GM23338 (cell line): Measurements from ENCODE around the gene VENTX. TPM values are rescaled to one million over a fixed set of nuclear protein-coding genes. Genes with fewer than 3 reads are reported as not detected.

ENCODE experiments used
- ATAC-seq: fragments of 200-7000 bp; cut with Tn5 transposase; 3 replicates; pipeline ENCODE4 v1.9.1; 2020
- DNase-seq: peaks from one replicate; pipeline ENCODE4 v3.0.0-alpha.2; 2015; ENCODE audit warnings: low spot score
- H2AFZ ChIP-seq: fragments of 200-600 bp; sonication (generic); 2 replicates; pipeline ENCODE4 v1.8.0; 2016; ENCODE audit warnings: antibody characterized with exemption, mild to moderate bottlenecking, moderate library complexity
- H3F3A ChIP-seq: fragments of 200-600 bp; sonication (generic); replicated peaks from 2 replicates; pipeline ENCODE4 v1.8.0; 2017; ENCODE audit warnings: antibody characterized with exemption, mixed run types, low read depth
- H3K27ac ChIP-seq: fragments of 200-600 bp; sonication (generic); 2 replicates; pipeline ENCODE4 v1.6.1; 2016; ENCODE audit warnings: low read depth
- H3K27me3 ChIP-seq: fragments of 200-600 bp; sonication (generic); 2 replicates; pipeline ENCODE4 v1.8.0; 2016; ENCODE audit warnings: mild to moderate bottlenecking, mixed run types, moderate library complexity; ENCODE audit not compliant: insufficient read depth
- H3K36me3 ChIP-seq: fragments of 200-600 bp; sonication (generic); 2 replicates; pipeline ENCODE4 v1.8.0; 2016; ENCODE audit warnings: mild to moderate bottlenecking; ENCODE audit not compliant: insufficient read depth
- H3K4me1 ChIP-seq: fragments of 200-600 bp; sonication (generic); 2 replicates; pipeline ENCODE4 v1.8.0; 2016; ENCODE audit warnings: mild to moderate bottlenecking, moderate library complexity; ENCODE audit not compliant: insufficient read depth
- H3K4me2 ChIP-seq: fragments of 200-600 bp; sonication (generic); 2 replicates; pipeline ENCODE4 v1.7.1; 2017; ENCODE audit warnings: mixed run types
- H3K4me3 ChIP-seq: fragments of 200-600 bp; sonication (generic); 2 replicates; pipeline ENCODE4 v1.6.1; 2016; ENCODE audit warnings: mixed run types
- H3K79me2 ChIP-seq: fragments of 200-600 bp; sonication (generic); replicated peaks from 2 replicates; pipeline ENCODE4 v1.8.0; 2017; ENCODE audit warnings: mild to moderate bottlenecking; ENCODE audit not compliant: insufficient read depth
- H3K9me2 ChIP-seq: fragments of 200-600 bp; sonication (generic); 2 replicates; pipeline ENCODE4 v1.8.0; 2017; ENCODE audit not compliant: insufficient read depth
- H4K20me1 ChIP-seq: fragments of 200-600 bp; sonication (generic); replicated peaks from 2 replicates; pipeline ENCODE4 v1.8.0; 2017; ENCODE audit warnings: mild to moderate bottlenecking; ENCODE audit not compliant: insufficient read depth
- H3K27ac Mint-ChIP-seq: 2 replicates; pipeline ENCODE4 v1.8.0; 2020; ENCODE audit warnings: inconsistent platforms, mild to moderate bottlenecking, moderate library complexity, mixed read lengths
- H3K27me3 Mint-ChIP-seq: 3 replicates; pipeline ENCODE4 v1.8.0; 2022; ENCODE audit warnings: low read depth, mild to moderate bottlenecking, moderate library complexity, mixed read lengths, inconsistent platforms; ENCODE audit not compliant: insufficient read depth, poor library complexity
- H3K36me3 Mint-ChIP-seq: 3 replicates; pipeline ENCODE4 v1.8.0; 2021; ENCODE audit warnings: low read depth, mild to moderate bottlenecking, inconsistent platforms, moderate library complexity, mixed read lengths
- H3K4me1 Mint-ChIP-seq: 3 replicates; pipeline ENCODE4 v1.8.0; 2020; ENCODE audit warnings: mild to moderate bottlenecking, inconsistent platforms, mixed read lengths
- H3K4me3 Mint-ChIP-seq: 3 replicates; pipeline ENCODE4 v1.8.0; 2021; ENCODE audit warnings: moderate library complexity, mild to moderate bottlenecking, inconsistent platforms, mixed read lengths
- H3K9me3 Mint-ChIP-seq: 3 replicates; pipeline ENCODE4 v1.8.0; 2020; ENCODE audit warnings: moderate library complexity, mild to moderate bottlenecking, inconsistent platforms, mixed read lengths
- CREB1 ChIP-seq: fragments of 250-450 bp; sonication (Bioruptor Pico); IDR thresholded peaks from 2 replicates; pipeline ENCODE4 v1.5.0; 2020; ENCODE audit warnings: low read depth, mild to moderate bottlenecking, moderate library complexity
- CTCF ChIP-seq, 2 experiments: fragments of 200-600 bp in 1 of 2; sonication (generic) in 1 of 2; conservative IDR thresholded peaks; 2 replicates each; pipeline versions ENCODE4 v1.5.1 to v1.6.1; 2016 to 2017; ENCODE audit warnings: antibody characterized with exemption in 2 of 2, low read depth in 2 of 2, mild to moderate bottlenecking in 2 of 2, moderate library complexity in 1 of 2
- ETS1 ChIP-seq: IDR thresholded peaks from 2 replicates; pipeline ENCODE4 v1.6.1; 2016; ENCODE audit warnings: antibody characterized with exemption
- EZH2 ChIP-seq: fragments of 200-600 bp; sonication (generic); IDR thresholded peaks from one replicate; pipeline ENCODE4 v1.8.0; 2017; ENCODE audit warnings: antibody characterized with exemption, mild to moderate bottlenecking, low read depth; ENCODE audit not compliant: unreplicated experiment
- EZH2phosphoT487 ChIP-seq: fragments of 200-600 bp; sonication (generic); IDR thresholded peaks from one replicate; pipeline ENCODE4 v1.8.1; 2018; ENCODE audit warnings: antibody characterized with exemption; ENCODE audit not compliant: unreplicated experiment
- JUNB ChIP-seq: IDR thresholded peaks from one replicate; pipeline ENCODE4 v1.6.1; 2016; ENCODE audit warnings: antibody characterized with exemption; ENCODE audit not compliant: unreplicated experiment
- NANOG ChIP-seq: IDR thresholded peaks from 2 replicates; pipeline ENCODE4 v1.6.1; 2016; ENCODE audit warnings: antibody characterized with exemption, borderline replicate concordance
- POLR2AphosphoS5 ChIP-seq: IDR thresholded peaks from 2 replicates; pipeline ENCODE4 v1.6.1; 2016; ENCODE audit warnings: antibody characterized with exemption, low read depth
- REST ChIP-seq: IDR thresholded peaks from one replicate; pipeline ENCODE4 v1.6.1; 2018; ENCODE audit warnings: antibody characterized with exemption; ENCODE audit not compliant: unreplicated experiment
- STAT1 ChIP-seq: IDR thresholded peaks from one replicate; pipeline ENCODE4 v1.6.1; 2016; ENCODE audit warnings: antibody characterized with exemption; ENCODE audit not compliant: unreplicated experiment
- ZNF114 ChIP-seq: fragments of 250-450 bp; sonication (Bioruptor Pico); IDR thresholded peaks from 2 replicates; pipeline ENCODE4 v1.5.0; 2020; ENCODE audit warnings: mild to moderate bottlenecking, moderate library complexity
- ZNF331 ChIP-seq: fragments of 250-450 bp; sonication (Bioruptor Pico); IDR thresholded peaks from 2 replicates; pipeline ENCODE4 v1.5.0; 2020; ENCODE audit warnings: low read depth, mild to moderate bottlenecking, moderate library complexity
- ZNF462 ChIP-seq: fragments of 250-450 bp; sonication (Bioruptor Pico); IDR thresholded peaks from 2 replicates; pipeline ENCODE4 v1.5.0; 2020; ENCODE audit warnings: mild to moderate bottlenecking, moderate library complexity
- polyA plus RNA-seq: library from polyadenylated mRNA; unstranded; fragments of >200 nt; fragmentation: Nextera tagmentation; extraction: Ambion mirVana; gene quantifications from 2 replicates; pipeline ENCODE4 v1.2.1, GENCODE V29; 2016
- total RNA-seq: library from RNA; depleted of rRNA; stranded (reverse); fragments of >200 nt; shearing (Covaris generic); gene quantifications from 2 replicates; pipeline ENCODE4 v1.2.3, GENCODE V29; 2014

VENTX gene
- total and polyA plus RNA-seq, 2 experiments from 2014 or later: 4.8 to 8.1 TPM

- Histone ChIP-seq H3K79me2 (no peaks in the 10 kb centered on the region), H2AFZ (no peak overlapping the region), H3K4me3 (no peak overlapping the region), H3K27ac (no peak overlapping the region), H4K20me1 (no peaks in the 10 kb centered on the region; the same call in 1 of the 2 replicates), H3F3A (0 out of 2 replicates have a peak, but pooled peaks cover 6% of the 10 kb centered on the region), H3K9me2 (no peaks in the 10 kb centered on the region), H3K4me2 (no peak overlapping the region), H3K27me3 (no peaks in the 10 kb centered on the region), H3K36me3 (peaks cover 19% of the 10 kb centered on the region), H3K4me1 (no peaks in the 10 kb centered on the region)
- H3K36me3 Mint-ChIP-seq: peaks cover 61% of the 10 kb centered on the region
- no peak overlapping the region for H3K4me3 Mint-ChIP-seq
- ATAC-seq (no peak), DNase-seq (no peak)
- no peak overlapping the region for H3K27ac Mint-ChIP-seq
- no peaks in the 10 kb centered on the region for H3K4me1 Mint-ChIP-seq
- TF ChIP-seq ZNF462 (no peak), ZNF331 (CRISPR knock-in tag) (no peak), CTCF (conservative IDR thresholded peaks at IDR 0.05; ENCODE audit: low read depth in 2 of 2) (no peak), REST (no peak), NANOG (no peak), ETS1 (no peak), CREB1 (no peak), POLR2AphosphoS5 (no peak), STAT1 (no peak), ZNF114 (CRISPR knock-in tag) (no peak), EZH2 (no peak), EZH2phosphoT487 (no peak), JUNB (no peak)
- no peaks in the 10 kb centered on the region for H3K9me3 Mint-ChIP-seq
- peaks cover 13% of the 10 kb centered on the region for H3K27me3 Mint-ChIP-seq
Observed at GRCh38 chr10:133287832-133288500, 50.3 kb downstream of the VENTX start.
